Measurements from ENCODE around the gene SPATA33.
"Not testable (repeated sequence)": the region's sequence is repeated elsewhere in the genome, so short reads cannot be mapped to it uniquely, and the experiment has no call there.

Gene SPATA33

GRCh38 chr16:89693931-89694783 lies 36.5 kb downstream of the SPATA33 start:
- TF ChIP-seq, protein P1, sequence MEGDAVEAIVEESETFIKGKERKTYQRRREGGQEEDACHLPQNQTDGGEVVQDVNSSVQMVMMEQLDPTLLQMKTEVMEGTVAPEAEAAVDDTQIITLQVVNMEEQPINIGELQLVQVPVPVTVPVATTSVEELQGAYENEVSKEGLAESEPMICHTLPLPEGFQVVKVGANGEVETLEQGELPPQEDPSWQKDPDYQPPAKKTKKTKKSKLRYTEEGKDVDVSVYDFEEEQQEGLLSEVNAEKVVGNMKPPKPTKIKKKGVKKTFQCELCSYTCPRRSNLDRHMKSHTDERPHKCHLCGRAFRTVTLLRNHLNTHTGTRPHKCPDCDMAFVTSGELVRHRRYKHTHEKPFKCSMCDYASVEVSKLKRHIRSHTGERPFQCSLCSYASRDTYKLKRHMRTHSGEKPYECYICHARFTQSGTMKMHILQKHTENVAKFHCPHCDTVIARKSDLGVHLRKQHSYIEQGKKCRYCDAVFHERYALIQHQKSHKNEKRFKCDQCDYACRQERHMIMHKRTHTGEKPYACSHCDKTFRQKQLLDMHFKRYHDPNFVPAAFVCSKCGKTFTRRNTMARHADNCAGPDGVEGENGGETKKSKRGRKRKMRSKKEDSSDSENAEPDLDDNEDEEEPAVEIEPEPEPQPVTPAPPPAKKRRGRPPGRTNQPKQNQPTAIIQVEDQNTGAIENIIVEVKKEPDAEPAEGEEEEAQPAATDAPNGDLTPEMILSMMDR (IDR thresholded peaks at IDR 0.05; ENCODE audit: low read depth, low read length) = no peak
- no peak for DNase-seq (ENCODE audit: extremely low read depth, low read depth)

DNA sequence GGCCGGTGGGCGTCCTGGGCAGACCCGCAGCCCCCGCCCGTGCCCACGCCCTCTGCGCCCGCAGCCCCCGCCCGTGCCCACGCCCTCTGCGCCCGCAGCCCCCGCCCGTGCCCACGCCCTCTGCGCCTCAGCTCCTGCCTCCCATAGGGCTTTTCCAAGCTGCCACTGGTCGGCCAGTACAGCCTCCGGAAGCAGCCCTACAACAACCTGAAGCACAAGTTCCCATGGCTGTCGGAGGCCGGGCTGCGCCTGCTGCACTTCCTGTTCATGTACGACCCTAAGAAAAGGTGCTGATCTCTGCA lies 37.1 kb downstream of the SPATA33 start:
- not testable (repeated sequence) for DNase-seq (ENCODE audit: extremely low read depth, low read depth)

- DNase-seq (ENCODE audit: extremely low read depth, low read depth) = no peak
- TF ChIP-seq, protein P1 (IDR thresholded peaks at IDR 0.05; ENCODE audit: low read depth, low read length) = no peak
Measured at GRCh38 chr16:89695086-89695874, 37.6 kb downstream of the SPATA33 start.

DNA sequence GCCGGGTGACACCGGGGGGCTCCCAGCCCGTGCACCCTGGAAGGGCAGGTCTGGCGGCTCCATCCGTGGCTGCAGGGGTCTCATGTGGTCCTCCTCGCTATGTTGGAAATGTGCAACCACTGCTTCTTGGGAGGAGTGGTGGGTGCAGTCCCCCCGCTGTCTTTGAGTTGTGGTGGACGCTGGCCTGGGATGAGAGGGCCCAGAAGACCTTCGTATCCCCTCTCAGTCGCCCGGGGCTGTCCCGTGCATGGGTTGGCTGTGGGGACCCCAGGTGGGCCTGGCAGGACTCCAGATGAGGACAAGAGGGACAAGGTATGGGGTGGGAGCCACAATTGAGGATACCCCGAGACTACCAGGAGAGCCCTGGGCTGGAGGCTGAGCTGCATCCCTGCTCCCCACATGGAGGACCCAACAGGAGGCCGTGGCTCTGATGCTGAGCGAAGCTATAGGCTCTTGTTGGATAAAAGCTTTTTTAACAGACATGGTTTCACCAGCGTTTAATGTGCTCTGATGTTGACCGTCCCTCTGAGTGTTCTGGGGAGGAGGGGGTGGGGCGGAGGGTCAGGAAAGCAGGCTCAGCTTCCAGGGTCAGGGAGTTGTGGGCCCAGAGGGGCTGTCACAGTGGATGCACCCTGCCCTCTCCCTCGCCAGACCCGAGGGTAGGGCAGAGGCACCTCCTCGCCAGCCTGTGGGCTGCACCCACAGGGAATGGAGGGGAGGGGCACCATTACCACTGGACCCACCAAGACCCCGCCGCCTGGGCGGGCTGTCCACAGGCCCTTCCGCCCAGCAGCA lies 38.4 kb downstream of the SPATA33 start:
- TF ChIP-seq, protein P1 (IDR thresholded peaks at IDR 0.05; ENCODE audit: low read depth, low read length) = no peak
- no peak for DNase-seq (ENCODE audit: extremely low read depth, low read depth)

GRCh38 chr16:89696670-89697128 lies 39.1 kb downstream of the SPATA33 start:
- DNase-seq (ENCODE audit: extremely low read depth, low read depth) = no peak
- TF ChIP-seq, protein P1 (IDR thresholded peaks at IDR 0.05; ENCODE audit: low read depth, low read length) = no peak

DNA sequence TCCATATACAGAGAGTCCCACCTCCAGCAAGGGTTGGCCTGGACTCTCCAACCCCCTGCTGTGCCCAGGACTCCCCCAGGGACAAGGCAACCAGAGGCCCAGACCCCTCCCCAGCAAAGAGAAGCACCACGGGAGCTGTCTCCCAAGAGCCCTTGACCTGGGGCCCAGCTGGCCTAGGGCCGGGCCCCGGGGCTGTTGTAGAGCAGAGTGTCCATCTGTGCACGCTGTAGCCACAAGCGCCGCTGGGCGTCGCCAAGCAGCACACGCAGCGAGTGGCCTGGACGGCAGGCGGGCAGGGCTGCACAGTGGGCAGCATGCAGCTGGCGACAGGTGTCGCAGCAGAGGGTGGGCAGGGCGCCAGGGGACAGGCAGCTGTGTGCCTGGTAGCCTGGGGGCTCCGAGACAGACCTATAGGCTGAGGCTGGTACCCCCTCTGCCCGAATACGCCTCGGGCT lies 39.6 kb downstream of the SPATA33 start:
- no peak for DNase-seq (ENCODE audit: extremely low read depth, low read depth)
- TF ChIP-seq, protein P1 (IDR thresholded peaks at IDR 0.05; ENCODE audit: low read depth, low read length) = no peak

DNA sequence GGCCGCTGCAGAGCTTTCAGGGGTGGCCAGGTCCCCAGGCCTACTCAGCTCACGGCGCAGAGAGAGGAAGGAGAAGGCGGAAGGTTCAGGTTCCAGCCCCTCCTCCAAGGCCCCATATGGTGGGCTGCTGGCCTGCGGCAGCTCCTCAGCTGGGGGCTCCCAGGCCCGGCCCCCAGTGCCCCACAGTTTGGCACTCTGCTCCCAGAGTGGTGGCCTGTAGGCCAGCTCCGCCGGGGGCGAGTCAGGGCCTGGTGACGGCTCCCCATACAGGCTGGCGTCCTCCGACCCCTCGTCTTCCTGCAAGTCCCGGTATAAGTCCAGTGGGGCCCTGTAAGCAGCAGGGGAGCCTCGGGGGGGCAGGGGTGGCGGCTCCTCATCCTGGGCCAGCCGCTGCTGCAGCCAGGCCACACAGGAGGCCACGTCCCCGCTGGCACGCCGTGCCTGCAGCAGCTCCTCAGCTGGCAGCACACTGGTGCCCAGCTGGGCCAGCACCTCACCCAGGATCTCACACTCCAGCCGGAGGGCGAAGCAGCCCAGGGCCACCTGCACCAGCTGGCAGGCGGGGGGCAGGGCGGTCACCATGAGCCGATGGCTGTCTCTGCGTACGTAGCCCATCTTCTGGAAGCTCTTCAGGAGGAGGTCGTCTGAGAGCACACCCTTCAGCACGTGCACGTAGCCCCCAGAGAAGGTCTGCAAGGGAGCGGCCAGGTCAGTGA lies 40.1 kb downstream of the SPATA33 start:
- DNase-seq (ENCODE audit: extremely low read depth, low read depth) = no peak
- TF ChIP-seq, protein P1 (IDR thresholded peaks at IDR 0.05; ENCODE audit: low read depth, low read length) = no peak

GRCh38 chr16:89698717-89699116 lies 41.1 kb downstream of the SPATA33 start:
- not testable (repeated sequence) for DNase-seq (ENCODE audit: extremely low read depth, low read depth)

DNA sequence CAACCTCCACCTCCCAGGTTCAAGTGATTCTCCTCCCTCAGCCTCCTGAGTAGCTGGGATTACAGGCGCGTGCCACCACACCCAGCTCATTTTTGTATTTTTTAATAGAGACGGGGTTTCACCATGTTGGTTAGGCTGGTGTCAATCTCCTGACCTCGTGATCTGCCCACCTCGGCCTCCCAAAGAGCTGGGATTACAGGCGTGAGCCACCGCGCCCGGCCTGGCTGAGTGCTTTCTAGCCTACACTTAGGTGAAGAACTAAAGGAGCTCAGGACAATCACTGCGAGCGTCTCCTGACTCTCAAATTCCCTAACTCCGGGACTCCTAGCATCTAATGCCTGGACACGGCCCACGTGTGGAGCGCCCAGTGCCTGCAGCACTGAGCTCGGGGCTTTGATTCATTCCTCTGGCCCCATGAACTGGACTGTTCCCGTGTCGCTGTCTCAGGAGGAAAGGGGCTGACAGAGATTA lies 42.0 kb downstream of the SPATA33 start:
- not testable (repeated sequence) for DNase-seq (ENCODE audit: extremely low read depth, low read depth)

All from AG09319 (cell line).